DND-41 (cell line): ENCODE measurements around the gene PLEKHD1.

ENCODE experiments used
- ATAC-seq: fragments of 200-7000 bp; cut with Tn5 transposase; 3 replicates; pipeline ENCODE4 v1.9.1; 2021; ENCODE audit warnings: low read depth; ENCODE audit not compliant: insufficient read depth
- DNase-seq: peaks from one replicate; pipeline ENCODE4 v3.0.0-alpha.2; 2020
- H2AFZ ChIP-seq: 2 replicates; pipeline ENCODE4 v1.6.0; 2012; ENCODE audit warnings: low read depth, low read length
- H3K27ac ChIP-seq: 2 replicates; pipeline ENCODE4 v1.5.1; 2012; ENCODE audit warnings: low read length, inconsistent platforms
- H3K27me3 ChIP-seq: fragments of 200-600 bp; sonication (generic); 2 replicates; pipeline ENCODE4 v1.6.0; 2012; ENCODE audit warnings: low read length, mild to moderate bottlenecking, inconsistent platforms; ENCODE audit not compliant: insufficient read depth, poor library complexity
- H3K36me3 ChIP-seq: 2 replicates; pipeline ENCODE4 v1.5.1; 2012; ENCODE audit warnings: low read length, inconsistent platforms; ENCODE audit not compliant: insufficient read depth
- H3K4me1 ChIP-seq: 2 replicates; pipeline ENCODE4 v1.5.1; 2012; ENCODE audit warnings: mild to moderate bottlenecking, low read length; ENCODE audit not compliant: insufficient read depth
- H3K4me2 ChIP-seq: 2 replicates; pipeline ENCODE4 v1.6.0; 2012; ENCODE audit warnings: mild to moderate bottlenecking, moderate library complexity, low read length, inconsistent platforms; ENCODE audit not compliant: insufficient read depth
- H3K4me3 ChIP-seq, 2 experiments: fragments of 200-600 bp in 1 of 2; shearing (Covaris generic) in 1 of 2; 2 replicates each; pipeline ENCODE4 v1.5.1; 2012 to 2016; ENCODE audit warnings: inconsistent platforms in 2 of 2, low read length in 2 of 2, mild to moderate bottlenecking in 2 of 2, low read depth in 1 of 2, moderate library complexity in 1 of 2
- H3K79me2 ChIP-seq: 2 replicates; pipeline ENCODE4 v1.6.0; 2012; ENCODE audit warnings: low read length, inconsistent platforms; ENCODE audit not compliant: insufficient read depth
- H3K9ac ChIP-seq: 2 replicates; pipeline ENCODE4 v1.6.0; 2012; ENCODE audit warnings: low read depth, mild to moderate bottlenecking, inconsistent platforms, low read length, moderate library complexity
- H3K9me3 ChIP-seq: 2 replicates; pipeline ENCODE4 v1.5.1; 2012; ENCODE audit warnings: low read length, moderate library complexity, mild to moderate bottlenecking, inconsistent platforms; ENCODE audit not compliant: insufficient read depth, severe bottlenecking
- H4K20me1 ChIP-seq: 2 replicates; pipeline ENCODE4 v1.6.0; 2012; ENCODE audit warnings: low read length; ENCODE audit not compliant: insufficient read depth
- EZH2 ChIP-seq: IDR thresholded peaks from 3 replicates; pipeline ENCODE4 v1.6.1; 2012; ENCODE audit warnings: borderline replicate concordance, low read depth, mild to moderate bottlenecking, moderate library complexity, low read length, inconsistent platforms; ENCODE audit not compliant: severe bottlenecking
- TF ChIP-seq, protein P1 (sequence below): IDR thresholded peaks from 2 replicates; pipeline ENCODE4 v1.5.1; 2012; ENCODE audit warnings: borderline replicate concordance, low read length, moderate library complexity, mild to moderate bottlenecking; ENCODE audit not compliant: poor library complexity, severe bottlenecking; ENCODE audit errors: extremely low read depth

Gene PLEKHD1

DNA sequence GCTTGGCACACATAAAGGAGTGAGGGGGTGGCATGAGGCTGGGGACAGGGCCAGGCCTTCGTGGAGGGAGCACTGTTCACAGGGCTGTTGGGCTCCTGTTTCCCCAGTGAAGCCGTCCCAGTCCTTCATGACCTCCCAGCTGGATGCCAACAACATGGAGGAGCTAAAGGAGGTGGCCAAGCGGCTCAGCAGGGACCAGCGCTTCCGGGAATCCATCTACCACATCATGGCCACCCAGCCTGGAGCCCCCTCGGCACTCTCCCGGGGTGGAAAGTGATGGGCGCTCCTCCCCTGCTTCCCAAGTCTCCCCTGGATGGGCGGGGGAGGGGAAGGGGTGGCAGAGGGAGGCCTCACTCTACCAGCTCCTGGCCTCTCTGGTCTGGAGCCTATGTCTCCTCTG is 43.6 kb downstream of the PLEKHD1 start:
- H3K4me1 ChIP-seq: no peaks in the 10 kb centered on the region
- no peak overlapping the region for H3K27ac ChIP-seq
- no peaks in the 10 kb centered on the region for H4K20me1 ChIP-seq
- H3K4me3 ChIP-seq: no peak overlapping the region
- no peaks in the 10 kb centered on the region for H3K79me2 ChIP-seq
- peaks cover 6% of the 10 kb centered on the region for H3K27me3 ChIP-seq
- no peaks in the 10 kb centered on the region for H3K36me3 ChIP-seq
- no peak for ATAC-seq
- no peak for DNase-seq
- H2AFZ ChIP-seq: no peak overlapping the region
- no peak for TF ChIP-seq EZH2
- TF ChIP-seq, protein P1, sequence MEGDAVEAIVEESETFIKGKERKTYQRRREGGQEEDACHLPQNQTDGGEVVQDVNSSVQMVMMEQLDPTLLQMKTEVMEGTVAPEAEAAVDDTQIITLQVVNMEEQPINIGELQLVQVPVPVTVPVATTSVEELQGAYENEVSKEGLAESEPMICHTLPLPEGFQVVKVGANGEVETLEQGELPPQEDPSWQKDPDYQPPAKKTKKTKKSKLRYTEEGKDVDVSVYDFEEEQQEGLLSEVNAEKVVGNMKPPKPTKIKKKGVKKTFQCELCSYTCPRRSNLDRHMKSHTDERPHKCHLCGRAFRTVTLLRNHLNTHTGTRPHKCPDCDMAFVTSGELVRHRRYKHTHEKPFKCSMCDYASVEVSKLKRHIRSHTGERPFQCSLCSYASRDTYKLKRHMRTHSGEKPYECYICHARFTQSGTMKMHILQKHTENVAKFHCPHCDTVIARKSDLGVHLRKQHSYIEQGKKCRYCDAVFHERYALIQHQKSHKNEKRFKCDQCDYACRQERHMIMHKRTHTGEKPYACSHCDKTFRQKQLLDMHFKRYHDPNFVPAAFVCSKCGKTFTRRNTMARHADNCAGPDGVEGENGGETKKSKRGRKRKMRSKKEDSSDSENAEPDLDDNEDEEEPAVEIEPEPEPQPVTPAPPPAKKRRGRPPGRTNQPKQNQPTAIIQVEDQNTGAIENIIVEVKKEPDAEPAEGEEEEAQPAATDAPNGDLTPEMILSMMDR: no peak
- H3K9ac ChIP-seq: no peak overlapping the region
- H3K4me2 ChIP-seq: no peak overlapping the region
- H3K9me3 ChIP-seq: no peaks in the 10 kb centered on the region

DNA sequence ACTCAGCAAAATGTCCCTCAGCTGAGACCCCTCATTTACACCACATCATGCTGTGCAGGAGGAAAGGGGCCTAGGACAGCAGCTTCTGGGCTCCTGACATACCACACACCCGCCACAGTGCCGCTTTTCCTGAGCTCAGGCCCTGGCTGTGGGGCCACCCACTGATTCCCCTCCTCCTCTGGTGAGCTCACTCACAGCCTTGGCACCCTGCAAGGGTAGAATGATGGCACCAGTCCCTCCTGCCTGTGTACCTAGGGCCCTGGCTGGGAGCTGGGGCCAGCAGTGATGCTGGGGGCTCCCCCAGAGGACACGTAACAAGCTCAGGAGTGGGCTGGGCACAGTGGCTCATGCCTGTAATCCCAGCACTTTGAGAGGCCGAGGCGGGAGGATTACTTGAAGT is 44.4 kb downstream of the PLEKHD1 start:
- Histone ChIP-seq H3K9ac (no peak overlapping the region), H3K4me3 (no peak overlapping the region), H2AFZ (no peak overlapping the region), H3K27ac (no peak overlapping the region), H3K36me3 (no peaks in the 10 kb centered on the region), H3K4me1 (no peaks in the 10 kb centered on the region), H3K27me3 (peaks cover 6% of the 10 kb centered on the region), H3K79me2 (no peaks in the 10 kb centered on the region), H3K4me2 (no peak overlapping the region), H3K9me3 (no peaks in the 10 kb centered on the region), H4K20me1 (no peaks in the 10 kb centered on the region)
- ATAC-seq (no peak), DNase-seq (no peak)
- TF ChIP-seq, protein P1: no peak
- no peak for TF ChIP-seq EZH2

DNA sequence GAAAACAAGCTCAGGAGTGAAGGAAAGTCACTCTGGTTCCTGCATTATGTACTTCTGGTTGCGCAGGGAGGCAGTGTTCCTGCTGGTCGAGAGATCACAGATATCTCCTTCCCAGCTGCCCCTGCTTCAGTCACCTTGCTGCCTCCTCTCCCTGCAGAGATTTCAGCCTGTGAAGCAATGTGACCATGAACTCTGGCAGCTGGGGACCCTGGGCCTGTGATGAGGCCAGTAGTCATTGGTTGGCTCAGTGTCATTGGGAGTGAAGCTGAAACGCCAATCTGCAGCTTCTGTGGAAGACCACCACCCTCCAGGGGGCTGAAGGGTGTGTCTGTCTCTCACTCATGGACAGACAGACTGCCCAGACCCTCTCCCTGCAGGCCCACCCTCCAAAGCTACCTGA is 45.0 kb downstream of the PLEKHD1 start:
- H3K9me3 ChIP-seq: no peaks in the 10 kb centered on the region
- H3K4me2 ChIP-seq: no peak overlapping the region
- H2AFZ ChIP-seq: no peak overlapping the region
- H3K27ac ChIP-seq: no peak overlapping the region
- DNase-seq (no peak), ATAC-seq (no peak)
- H3K27me3 ChIP-seq: peaks cover 6% of the 10 kb centered on the region
- no peaks in the 10 kb centered on the region for H4K20me1 ChIP-seq
- no peak overlapping the region for H3K9ac ChIP-seq
- H3K4me1 ChIP-seq: no peaks in the 10 kb centered on the region
- no peaks in the 10 kb centered on the region for H3K79me2 ChIP-seq
- no peak overlapping the region for H3K4me3 ChIP-seq
- no peaks in the 10 kb centered on the region for H3K36me3 ChIP-seq
- TF ChIP-seq EZH2: no peak
- TF ChIP-seq, protein P1: no peak

DNA sequence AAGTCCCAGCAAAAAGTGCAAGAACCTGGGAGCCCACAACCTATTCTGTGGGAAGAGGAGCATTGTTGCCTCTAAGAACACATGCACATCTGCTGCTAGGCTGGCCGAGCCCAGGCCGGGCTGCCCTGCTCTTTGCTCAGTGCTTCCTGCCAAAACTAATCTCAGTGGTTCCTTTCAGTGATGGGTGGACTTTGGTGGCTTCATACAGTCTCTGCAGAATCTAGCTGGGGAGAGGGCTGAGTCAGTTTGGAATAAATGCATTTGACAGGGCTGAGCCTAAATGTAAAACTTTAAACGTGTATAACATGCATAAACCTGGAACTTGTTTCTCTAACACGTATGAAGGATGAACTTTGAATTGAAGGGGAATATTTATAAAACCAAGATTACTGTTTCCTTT is 45.6 kb downstream of the PLEKHD1 start:
- TF ChIP-seq, protein P1: no peak
- no peak for TF ChIP-seq EZH2

More for the DNA sequence above, 45.6 kb downstream of the PLEKHD1 start:
- H3K9ac ChIP-seq: no peak overlapping the region
- H3K4me2 ChIP-seq: no peak overlapping the region
- DNase-seq (no peak), ATAC-seq (no peak)
- H3K4me3 ChIP-seq: no peak overlapping the region
- no peaks in the 10 kb centered on the region for H4K20me1 ChIP-seq
- H3K27me3 ChIP-seq: peaks cover 6% of the 10 kb centered on the region
- no peak overlapping the region for H3K27ac ChIP-seq
- H3K36me3 ChIP-seq: no peaks in the 10 kb centered on the region
- no peaks in the 10 kb centered on the region for H3K79me2 ChIP-seq
- no peaks in the 10 kb centered on the region for H3K4me1 ChIP-seq
- no peak overlapping the region for H2AFZ ChIP-seq
- H3K9me3 ChIP-seq: no peaks in the 10 kb centered on the region
